NCI-H2081 (cell line): ENCODE results near the gene CSAD.
A peak's percentile ranks its signal among the peaks of the same experiment; 100 is the strongest.

Experiments
- DNase-seq, 2 experiments: peaks; one replicate each; lab custom pipeline; 2025; lab: John Stamatoyannopoulos, UW

CSAD gene, protein sequence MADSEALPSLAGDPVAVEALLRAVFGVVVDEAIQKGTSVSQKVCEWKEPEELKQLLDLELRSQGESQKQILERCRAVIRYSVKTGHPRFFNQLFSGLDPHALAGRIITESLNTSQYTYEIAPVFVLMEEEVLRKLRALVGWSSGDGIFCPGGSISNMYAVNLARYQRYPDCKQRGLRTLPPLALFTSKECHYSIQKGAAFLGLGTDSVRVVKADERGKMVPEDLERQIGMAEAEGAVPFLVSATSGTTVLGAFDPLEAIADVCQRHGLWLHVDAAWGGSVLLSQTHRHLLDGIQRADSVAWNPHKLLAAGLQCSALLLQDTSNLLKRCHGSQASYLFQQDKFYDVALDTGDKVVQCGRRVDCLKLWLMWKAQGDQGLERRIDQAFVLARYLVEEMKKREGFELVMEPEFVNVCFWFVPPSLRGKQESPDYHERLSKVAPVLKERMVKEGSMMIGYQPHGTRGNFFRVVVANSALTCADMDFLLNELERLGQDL

DNA sequence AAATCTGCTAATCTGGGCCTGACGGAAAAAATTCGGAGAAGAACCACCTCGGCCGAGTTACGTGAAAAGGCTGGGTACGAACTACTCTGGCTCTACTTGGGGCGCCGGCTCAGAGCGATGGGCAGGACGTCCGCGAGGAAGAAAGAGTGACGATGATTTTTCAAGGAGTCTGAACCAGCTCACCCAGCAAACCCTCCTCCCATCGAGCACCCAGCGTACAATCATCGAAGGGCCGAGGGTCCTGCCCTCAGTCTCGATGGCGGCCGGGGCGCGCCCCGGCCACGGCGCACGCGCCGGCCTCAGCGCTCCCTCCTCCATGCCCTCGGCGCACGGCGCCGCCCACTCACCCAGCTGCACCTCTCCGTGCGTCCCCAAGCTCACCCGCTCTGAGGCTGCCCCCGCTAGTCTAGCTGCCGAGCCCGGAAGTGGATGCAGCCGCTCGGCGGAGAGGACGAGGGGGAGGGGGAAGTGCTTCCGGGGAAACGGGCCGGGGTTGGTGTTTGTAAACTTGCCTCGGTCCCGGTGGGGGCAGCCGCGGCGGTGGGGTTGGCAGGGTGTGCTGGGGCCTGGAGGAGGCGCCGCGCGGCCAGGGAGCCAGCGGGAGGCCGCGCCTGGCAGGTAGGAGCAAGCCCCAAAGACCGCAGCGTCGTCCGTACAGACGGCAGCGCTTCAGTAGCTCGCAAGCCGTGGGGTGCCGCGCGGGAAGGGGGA lies at the start of gene CSAD, which contains the start of gene ZNF740:
TSS of gene CSAD (minus strand) at position 706 of the 711 bp plus-strand sequence. CDS start 7,455 bp downstream, outside the sequence.
TSS of gene ZNF740 (plus strand) at position 503 of the 711 bp plus-strand sequence. CDS start 1,262 bp downstream, outside the sequence.
- peak; percentile 98 for DNase-seq

DNA sequence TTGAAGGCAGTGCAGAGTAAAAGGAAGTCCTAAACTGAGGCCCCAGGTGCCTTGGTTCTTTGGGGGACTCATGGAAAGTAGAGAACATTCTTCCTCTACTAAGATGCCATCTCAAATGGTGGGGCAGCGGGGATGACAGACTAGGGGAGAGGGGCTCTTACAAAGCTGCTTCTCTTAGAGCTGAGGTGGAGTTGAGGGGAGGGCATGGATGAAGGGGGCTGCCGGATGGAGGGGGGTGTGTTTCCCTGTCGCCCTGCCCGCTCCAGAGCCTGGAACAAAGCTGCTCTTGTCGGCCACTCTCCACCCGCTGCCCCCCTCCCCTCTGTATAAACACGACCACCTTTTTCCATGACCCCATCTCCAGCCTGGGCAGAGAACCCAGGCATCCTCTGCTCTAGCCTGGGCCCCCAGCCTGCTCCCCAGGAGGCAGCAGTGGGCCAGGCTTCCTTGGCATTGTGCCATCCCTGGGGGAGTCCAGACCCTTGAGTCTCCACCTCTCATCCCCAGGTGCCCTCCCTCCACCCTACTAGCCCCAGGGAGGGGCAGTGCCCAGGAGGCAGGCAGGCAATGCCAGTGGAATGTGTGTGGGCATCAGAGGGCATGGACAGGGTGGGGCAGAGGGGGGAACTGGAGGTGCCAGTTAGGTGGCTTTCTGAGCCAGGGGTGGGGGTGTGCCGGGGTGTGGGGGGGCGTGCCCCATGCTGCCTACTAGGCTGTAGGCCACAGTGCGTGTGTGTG lies 49.6 kb upstream of the CSAD start:
- no peak for DNase-seq

DNA sequence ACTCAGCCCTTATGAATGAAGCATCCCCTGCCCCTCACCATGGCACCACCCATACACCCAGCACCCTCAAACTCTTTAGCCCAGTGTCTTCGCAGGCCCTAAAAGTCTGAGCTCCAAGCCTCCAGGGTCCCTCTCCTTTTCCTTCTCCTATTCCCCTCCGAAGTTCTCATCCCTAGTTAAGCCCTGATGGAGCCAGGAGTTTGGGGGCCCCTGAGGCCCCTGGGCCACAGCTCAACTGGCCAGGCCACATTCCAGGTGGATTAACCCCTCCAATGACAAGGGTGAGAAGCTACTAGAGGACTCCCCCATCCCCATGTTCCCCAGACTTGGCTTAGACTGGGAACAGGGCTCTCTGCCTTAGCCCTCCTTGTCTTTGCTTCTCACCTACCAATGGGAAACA lies 48.7 kb upstream of the CSAD start:
- DNase-seq: no peak

DNA sequence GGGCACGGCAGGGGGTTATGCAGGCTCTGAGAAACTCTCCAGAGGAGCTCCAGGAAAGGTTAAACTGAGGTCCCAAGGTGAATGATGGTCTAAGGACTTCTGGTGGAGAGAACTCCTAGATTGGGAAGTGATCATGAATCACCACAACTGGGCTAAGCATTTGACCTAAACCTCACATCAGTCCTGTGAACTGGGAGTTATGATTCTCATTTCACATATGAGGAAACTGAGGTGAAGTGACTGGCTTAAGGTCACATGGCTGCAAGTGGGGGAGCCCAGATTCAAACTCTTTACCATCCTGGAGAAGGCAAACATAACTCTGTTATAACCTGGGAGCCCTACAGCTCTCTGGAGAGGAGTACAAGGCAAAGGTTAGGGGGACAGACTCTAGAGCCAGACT lies 47.1 kb upstream of the CSAD start:
- DNase-seq: no peak

DNA sequence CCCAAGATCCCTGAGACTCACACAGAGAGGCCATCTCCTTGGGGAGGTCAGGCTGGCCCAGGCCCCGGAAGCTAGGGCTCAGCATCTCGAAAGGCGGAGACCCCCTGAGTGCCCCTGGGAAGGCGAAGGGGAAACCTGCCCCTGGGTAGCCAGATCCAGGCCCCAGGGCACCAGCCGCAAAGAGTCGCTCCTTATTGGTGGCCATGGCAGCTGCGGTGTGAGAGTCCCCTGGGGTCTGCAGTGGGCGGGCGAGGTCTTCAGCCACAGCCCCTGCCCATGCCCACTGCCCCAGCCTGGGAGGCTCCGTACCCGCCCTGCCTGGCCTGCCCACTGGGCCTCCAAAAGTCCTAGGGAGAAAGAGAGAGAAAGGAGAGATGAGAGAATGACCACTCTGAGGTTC lies 46.6 kb upstream of the CSAD start:
- no peak for DNase-seq

DNA sequence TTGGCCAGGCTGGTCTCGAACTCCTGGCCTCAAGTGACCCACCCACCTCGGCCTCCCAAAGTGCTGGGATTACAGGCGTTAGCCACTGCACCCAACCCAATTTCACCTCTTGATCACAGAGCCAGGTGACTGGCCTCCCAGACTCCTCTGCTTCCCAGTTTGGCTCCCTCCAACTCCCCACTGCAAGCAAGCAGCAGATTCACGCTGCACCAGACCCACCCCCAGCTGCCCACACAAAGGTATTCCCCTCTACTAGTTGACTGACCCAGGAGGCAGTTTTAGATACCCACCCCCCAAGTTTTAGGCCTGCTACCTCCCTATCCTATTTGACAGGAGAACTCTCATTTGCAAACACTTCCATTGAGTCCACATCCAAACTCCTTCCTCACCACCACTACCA lies 46.1 kb upstream of the CSAD start:
- no peak for DNase-seq

DNA sequence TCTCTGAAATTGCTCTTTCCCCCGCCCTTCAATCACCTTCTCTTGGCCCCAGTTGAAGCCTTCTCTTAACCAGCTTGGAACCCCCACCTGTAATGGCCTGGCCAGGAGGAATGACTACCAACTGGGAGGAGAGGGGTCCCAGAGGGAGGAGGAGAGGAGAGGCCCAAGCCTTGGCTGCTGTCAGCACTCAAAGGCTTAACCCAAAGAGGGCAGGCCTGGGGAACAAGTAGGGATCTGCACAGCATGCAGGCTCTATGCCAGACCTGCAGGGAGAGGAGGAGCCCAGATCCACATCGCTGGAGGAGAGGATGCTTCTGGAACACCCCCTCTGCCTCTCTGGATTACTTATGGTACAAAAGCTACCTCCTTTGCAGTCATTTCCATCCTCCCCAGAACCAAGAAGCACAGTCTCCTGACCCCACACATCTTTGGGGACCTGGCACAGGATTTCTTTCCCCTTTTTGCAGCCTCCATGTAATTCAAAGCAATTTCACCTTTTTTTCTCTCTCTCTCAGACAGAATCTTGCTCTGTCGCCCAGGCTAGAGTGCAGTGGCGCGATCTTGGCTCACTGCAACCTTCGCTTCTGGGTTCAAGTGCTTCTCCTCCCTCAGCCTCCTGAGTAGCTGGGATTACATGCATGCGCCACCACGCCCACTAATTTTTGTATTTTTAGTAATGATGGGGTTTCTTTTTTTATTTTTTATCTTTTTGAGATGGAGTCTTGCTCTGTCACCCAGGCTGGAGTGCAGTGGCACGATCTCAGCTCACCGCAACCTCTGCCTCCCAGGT lies 45.1 kb upstream of the CSAD start:
- no peak for DNase-seq

DNA sequence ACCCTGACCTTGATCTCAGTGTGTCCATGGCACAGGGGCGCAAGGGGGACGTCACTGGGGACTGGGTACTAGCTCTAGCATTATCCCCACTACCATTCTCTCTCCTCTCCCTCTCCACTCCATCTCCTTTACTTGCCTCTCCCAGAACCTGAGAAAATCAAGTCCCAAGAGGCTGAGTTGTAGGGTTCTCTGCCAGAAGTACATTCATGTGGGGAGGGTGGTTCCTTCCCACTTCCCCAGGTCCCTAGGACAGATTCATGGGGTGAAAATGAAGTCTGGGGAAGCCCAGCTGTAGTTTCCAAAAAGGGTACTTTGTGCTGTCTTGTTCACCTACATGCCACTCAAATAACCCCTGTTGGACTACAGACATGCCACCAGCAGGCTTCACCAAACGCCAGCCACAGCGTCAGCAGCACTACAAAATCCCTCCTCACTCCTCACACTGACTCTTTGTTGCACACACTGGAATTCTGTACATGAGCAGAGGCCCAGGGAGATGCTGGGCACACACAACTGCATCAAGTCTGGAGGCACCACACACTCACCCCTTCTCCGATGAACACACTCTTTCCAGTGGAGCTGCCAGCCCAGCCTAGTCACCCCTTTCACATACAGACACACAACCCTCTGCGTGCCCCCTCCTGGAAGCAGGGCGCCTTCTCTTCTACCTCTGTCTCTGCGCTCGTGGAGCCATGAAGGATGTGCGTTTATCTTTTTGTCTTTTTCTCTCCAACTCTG lies 44.3 kb upstream of the CSAD start:
- DNase-seq: no peak

DNA sequence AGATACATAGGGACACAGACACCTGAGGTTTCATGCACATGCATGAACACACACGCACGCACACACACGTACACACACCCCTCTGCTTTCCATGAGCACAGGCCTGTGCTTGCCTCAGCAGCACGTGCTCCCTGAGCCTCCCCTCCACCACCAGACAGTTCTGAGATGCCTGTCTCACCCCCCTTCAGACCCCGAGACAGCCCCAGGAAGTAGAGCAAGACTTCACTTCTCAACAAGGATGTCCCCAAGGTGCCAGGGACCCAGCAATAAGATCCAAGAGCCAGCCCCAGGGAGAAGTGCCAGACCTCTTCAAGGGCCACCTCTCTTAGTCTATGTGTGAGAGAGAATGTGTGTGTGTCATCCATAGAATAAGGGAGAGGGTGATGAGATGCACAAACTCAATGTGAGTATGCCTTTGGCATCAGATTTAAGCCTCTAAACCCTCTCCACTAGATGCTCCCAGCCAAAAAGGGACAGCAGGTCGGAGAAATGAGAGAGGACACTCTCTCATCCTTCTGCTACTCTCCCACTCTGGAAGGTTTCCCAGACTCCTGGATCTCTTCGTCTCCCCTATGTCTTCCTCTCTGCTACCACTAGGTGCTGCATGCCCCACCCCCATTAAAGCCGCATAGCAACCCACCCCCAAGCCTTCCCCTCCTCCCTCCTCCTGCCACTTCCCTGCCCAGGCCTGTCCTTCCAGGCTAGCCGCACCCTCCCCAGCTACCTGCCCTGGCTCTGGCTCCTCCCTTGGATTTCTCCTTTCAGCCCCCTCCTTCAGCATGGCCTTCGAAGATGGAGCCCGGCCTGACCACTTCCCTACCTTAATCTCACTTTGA lies 43.6 kb upstream of the CSAD start:
- no peak for DNase-seq

DNA sequence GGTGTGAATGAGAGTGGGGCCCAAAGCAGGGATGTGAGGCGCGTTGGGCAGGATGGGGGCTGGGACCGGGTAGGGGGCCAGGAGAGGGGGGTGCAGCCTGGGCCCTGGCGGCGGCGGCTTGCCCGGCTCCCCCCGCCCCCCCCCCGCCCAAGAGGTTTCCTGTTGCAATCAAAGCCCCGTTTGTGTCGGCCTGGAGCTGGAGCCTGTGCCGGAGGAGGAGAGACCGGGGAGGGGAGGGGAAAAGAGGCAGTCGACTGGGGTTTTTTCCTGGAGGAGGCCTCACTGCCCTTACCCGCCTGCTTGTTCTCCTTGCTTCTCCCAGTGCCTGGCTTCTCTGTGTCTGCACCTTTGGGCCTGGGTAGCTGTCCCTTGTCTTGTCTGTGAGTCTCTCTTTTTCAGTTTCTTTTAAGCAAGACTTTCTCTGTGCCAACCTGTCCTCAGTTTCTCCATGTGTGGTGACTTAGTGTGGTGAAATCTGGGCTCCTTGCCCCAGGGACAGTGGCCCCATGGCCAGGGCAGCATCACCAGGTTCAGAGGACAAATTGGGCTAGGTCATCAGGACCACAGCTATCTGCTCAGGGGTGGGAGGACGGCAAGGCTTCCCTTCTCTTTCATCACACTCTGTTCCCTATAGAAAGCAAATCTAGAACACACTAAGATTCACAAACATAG lies 42.8 kb upstream of the CSAD start:
- DNase-seq: no peak

DNA sequence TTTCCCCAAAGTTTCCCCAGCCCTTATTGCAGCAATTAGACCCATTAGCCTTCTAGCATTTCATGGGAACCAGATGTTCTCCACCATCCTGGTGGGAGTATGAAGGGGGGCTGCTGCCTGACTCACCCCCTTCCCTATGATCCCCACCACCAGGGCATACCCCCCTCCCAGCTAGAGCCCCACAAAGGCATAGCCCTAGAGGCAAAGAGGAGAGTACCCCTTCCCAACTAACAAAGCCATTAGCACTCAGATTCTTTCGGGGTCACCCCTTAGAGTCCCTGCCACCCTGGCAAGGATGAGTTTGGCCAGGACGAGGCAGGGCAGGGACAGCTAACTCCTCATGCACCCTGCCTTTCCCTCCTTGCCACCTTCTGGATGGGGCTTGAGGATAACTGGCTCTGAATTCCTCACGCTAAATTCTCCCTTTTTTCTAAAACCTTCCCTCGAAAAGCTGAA lies 42.1 kb upstream of the CSAD start:
- DNase-seq: no peak

DNA sequence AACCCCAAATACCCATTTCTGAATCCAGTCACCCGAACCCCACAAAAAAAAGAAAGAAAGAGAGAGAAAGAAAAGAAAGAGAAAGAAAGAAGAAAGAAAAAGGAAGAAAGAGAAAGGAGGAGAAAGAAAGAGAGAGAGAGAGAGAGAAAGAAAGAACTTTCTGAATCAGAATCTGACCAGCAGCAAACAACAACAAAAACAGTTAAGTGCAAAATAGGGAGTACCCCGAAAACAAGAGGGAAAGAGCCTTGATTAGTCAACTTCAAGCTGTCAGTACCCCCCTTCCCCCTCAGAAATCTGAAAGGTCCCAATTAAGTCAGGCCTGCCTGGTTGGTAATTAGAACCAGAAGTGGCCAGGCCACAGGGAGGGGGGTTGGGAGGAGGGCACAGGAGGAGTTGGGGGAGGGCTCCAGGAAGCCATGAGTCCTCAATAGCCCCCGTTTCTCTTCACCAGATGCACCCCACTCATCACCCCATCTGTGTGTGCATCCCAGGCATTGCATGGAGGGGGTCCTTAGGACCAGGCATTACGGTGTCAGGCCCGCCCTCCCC lies 41.5 kb upstream of the CSAD start:
- DNase-seq: no peak

DNA sequence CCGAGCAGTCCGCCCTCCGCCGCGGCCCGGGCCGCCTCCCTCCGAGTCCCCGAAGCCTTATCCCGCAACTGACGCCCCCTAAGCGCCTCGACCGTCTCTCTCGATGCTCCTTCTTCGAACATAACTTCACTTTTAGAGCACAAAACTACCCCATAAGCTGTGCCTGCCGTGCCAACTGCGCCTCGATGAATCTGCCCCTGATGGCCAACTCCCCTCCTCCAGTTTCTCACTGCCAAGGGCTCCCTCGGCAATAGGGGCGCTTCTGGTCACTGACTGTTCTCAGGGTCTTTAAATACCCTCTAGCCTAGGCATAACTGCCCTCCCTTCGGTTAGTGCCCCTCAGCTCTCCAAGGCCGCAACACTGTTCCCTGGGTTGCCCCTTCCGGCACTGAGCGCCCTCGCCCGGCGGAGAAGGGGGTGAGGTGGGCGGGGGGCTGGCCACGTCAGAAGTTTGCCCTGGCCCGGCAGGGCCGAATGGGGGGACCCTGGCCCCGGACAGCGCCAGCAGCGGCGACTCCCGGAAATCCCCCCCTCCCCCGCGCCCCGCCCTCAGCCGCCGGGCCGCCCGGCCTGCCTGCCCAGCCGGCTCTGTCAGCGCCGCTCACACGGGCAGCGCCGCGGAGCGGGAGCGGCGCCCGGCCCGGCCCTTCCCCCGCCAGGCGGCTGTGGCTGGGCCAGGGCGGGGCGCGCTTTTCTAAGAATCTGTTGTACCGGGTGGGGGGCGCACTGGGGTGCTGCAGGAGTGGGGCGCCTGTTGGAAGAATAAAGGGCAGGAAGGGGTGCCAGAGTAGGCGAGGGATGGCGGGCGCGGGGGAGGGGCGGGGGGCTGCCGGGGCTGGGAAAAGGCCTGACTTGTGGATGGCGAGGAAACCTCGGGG lies 40.7 kb upstream of the CSAD start:
- DNase-seq: peak; percentile 34 to 66

DNA sequence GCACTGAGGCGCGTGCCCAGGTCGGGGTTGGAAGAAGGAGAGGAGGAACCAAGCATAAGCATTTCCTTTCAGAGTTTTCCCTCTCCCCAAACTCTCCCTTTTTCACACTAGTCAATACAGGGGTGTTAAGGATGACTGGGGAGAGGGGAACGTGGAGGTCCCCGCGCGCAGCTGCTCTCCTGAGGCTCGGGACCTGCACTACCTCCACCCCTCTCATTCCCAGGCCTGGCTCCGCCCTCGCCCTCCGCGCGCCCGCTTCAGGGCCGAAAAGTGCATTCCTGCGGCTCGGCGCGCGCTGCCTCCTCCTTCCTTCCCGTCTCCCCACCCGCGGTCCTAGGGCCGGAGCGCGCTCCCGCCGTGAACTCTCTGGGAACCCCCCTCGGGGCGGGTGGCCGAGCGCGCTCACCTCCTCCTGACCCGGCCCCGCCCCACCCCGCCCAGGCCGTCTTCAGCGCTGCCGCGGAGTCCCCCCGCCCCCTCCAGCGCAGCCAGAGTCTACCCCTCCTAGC lies 40.0 kb upstream of the CSAD start:
- peak; percentile 64 to 79 for DNase-seq

DNA sequence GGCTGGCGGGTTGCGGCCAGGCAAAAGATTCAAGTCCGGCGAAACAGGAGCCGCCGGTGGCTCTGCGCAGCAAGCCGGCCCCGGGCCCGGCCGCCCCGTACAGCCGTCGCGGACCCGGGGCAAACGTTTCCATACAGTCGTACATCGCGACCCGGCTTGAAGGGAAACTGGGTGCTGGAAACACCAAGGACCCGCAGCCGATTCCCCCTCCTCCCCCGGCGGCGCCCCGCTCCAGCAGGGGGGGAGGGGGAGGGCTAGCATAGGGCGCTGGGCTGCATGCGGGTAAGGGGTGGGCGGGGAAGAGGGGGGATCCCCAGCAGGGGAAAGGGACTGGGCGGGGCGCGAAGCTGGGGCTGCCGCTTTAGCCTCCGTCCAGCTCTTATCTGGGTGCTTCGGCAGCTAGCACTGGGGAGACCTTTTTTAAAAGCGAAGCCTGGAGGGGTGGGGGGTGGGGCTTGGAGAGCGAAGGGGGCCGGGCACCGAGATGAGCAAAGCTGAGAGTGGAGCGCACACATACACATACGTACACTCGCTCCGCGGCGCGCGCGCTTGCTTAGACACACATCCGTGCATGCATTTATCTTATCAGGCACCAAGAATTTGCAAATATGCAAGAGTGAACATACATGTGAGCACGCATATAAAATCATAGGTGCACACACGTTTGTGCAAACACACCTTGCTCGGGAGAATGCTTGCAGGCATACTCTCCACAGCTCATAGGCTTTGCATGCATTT lies 39.4 kb upstream of the CSAD start:
- DNase-seq: peak; percentile 17 to 46

DNA sequence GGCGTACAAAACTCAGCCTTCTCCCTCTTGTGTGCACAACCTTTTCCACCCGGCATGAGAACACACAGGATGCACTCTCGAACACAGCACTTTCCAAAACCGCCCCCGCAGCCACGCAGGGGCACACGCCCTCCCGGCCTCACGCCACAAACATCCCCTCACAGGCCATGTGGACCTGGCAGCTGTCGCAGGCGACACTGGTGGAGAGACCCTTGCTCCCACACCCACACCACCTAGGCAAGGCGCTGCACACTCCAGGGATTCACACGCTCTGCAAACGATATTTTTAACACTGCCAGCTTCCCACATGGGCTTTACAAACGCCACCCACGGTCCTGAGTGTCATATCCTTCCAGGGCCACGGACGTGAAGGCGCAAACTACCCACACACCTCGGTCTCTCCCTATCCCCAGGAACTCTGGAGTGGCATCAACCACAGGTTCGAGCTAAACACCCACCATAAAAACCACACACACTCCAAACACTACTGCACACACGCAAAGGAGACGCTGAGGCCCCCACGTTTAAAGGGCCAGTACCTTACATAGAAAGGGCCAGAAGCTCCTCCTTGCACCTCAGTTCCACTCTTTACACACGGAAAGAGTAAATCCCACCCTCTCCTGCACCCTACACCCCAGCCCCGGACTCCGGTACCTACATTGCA lies 38.7 kb upstream of the CSAD start:
- DNase-seq: no peak
